Hepatocyte (in vitro differentiated cells): Measurements from ENCODE around the gene C11orf91. TPM values are rescaled to one million over a fixed set of nuclear protein-coding genes. Genes with fewer than 3 reads are reported as not detected.
"Not testable (repeated sequence)": the region's sequence is repeated elsewhere in the genome, so short reads cannot be mapped to it uniquely, and the experiment has no call there.

Experiments
- DNase-seq: peaks from one replicate; pipeline ENCODE4 v3.0.0-alpha.2; 2016; ENCODE audit warnings: low spot score
- H2AFZ ChIP-seq: fragments of 200-600 bp; sonication (generic); 2 replicates; pipeline ENCODE4 v1.6.0; 2016; ENCODE audit warnings: antibody characterized with exemption, mild to moderate bottlenecking
- H3K27ac ChIP-seq: fragments of 200-600 bp; sonication (generic); 2 replicates; pipeline ENCODE4 v1.5.1; 2016; ENCODE audit warnings: mild to moderate bottlenecking
- H3K27me3 ChIP-seq: fragments of 200-600 bp; sonication (generic); 2 replicates; pipeline ENCODE4 v1.6.1; 2016
- H3K36me3 ChIP-seq: fragments of 200-600 bp; sonication (generic); replicated peaks from 2 replicates; pipeline ENCODE4 v1.5.1; 2016; ENCODE audit warnings: low read depth; ENCODE audit not compliant: insufficient read depth
- H3K4me1 ChIP-seq: fragments of 200-600 bp; sonication (generic); 2 replicates; pipeline ENCODE4 v1.5.1; 2016; ENCODE audit warnings: mild to moderate bottlenecking, moderate library complexity; ENCODE audit not compliant: insufficient read depth
- H3K4me2 ChIP-seq: fragments of 200-600 bp; sonication (generic); 2 replicates; pipeline ENCODE4 v1.6.0; 2016
- H3K4me3 ChIP-seq: fragments of 200-600 bp; sonication (generic); 2 replicates; pipeline ENCODE4 v1.5.1; 2016; ENCODE audit warnings: mild to moderate bottlenecking
- H3K79me2 ChIP-seq: fragments of 200-600 bp; sonication (generic); 2 replicates; pipeline ENCODE4 v1.6.0; 2017; ENCODE audit warnings: mild to moderate bottlenecking
- H3K9me2 ChIP-seq: fragments of 200-600 bp; sonication (generic); replicated peaks from 2 replicates; pipeline ENCODE4 v1.6.0; 2017; ENCODE audit warnings: mild to moderate bottlenecking; ENCODE audit not compliant: insufficient read depth
- H3K9me3 ChIP-seq: fragments of 200-600 bp; sonication (generic); 2 replicates; pipeline ENCODE4 v1.5.1; 2016; ENCODE audit warnings: low read depth, mild to moderate bottlenecking
- H4K20me1 ChIP-seq: fragments of 200-600 bp; sonication (generic); 2 replicates; pipeline ENCODE4 v1.6.0; 2016; ENCODE audit warnings: mild to moderate bottlenecking; ENCODE audit not compliant: insufficient read depth, poor library complexity, severe bottlenecking
- CTCF ChIP-seq: fragments of 200-600 bp; sonication (generic); IDR thresholded peaks from 2 replicates; pipeline ENCODE4 v1.5.1; 2016; ENCODE audit warnings: antibody characterized with exemption, mild to moderate bottlenecking; ENCODE audit not compliant: poor library complexity
- EZH2 ChIP-seq: fragments of 200-600 bp; sonication (generic); IDR thresholded peaks from 2 replicates; pipeline ENCODE4 v1.6.1; 2016; ENCODE audit warnings: antibody characterized with exemption, mild to moderate bottlenecking, borderline replicate concordance
- EZH2phosphoT487 ChIP-seq: fragments of 200-600 bp; sonication (generic); IDR thresholded peaks from one replicate; pipeline ENCODE4 v1.6.1; 2018; ENCODE audit warnings: antibody characterized with exemption, mild to moderate bottlenecking, low read depth, moderate library complexity; ENCODE audit not compliant: unreplicated experiment, severe bottlenecking
- WGBS: methylation state at CpG from one replicate; pipeline ENCODE4 v1.1.6; 2016; ENCODE audit warnings: low lambda C conversion rate; ENCODE audit errors: missing lambda C conversion rate; 5-methylcytosine and 5-hydroxymethylcytosine counted together
- polyA plus RNA-seq: library from polyadenylated mRNA; unstranded; fragments of >200 nt; fragmentation: Nextera tagmentation; extraction: Ambion mirVana; gene quantifications from 2 replicates; pipeline ENCODE4 v1.2.1, GENCODE V29; 2016
- total RNA-seq: library from RNA; depleted of rRNA; stranded (reverse); fragments of >200 nt; gene quantifications from 2 replicates; pipeline ENCODE4 v1.2.3, GENCODE V29; 2014

The C11orf91 gene
- total and polyA plus RNA-seq, 2 experiments from 2014 or later: not detected

GRCh38 chr11:33665350-33666106 lies 35.1 kb downstream of the C11orf91 start:
- H3K79me2 ChIP-seq: no peaks in the 10 kb centered on the region
- no peak overlapping the region for H2AFZ ChIP-seq
- no peaks in the 10 kb centered on the region for H3K27me3 ChIP-seq
- no peaks in the 10 kb centered on the region for H3K9me2 ChIP-seq
- no peak overlapping the region for H3K4me3 ChIP-seq
- no peaks in the 10 kb centered on the region for H3K36me3 ChIP-seq
- H3K4me2 ChIP-seq: no peak overlapping the region
- H4K20me1 ChIP-seq: no peaks in the 10 kb centered on the region
- no peak overlapping the region for H3K27ac ChIP-seq
- no peak for DNase-seq
- no peaks in the 10 kb centered on the region for H3K9me3 ChIP-seq
- 87% methylated on average over 6 of the region's 6 CpGs for WGBS
- H3K4me1 ChIP-seq: no peaks in the 10 kb centered on the region
- TF ChIP-seq CTCF (no peak), EZH2phosphoT487 (no peak), EZH2 (no peak)

GRCh38 chr11:33664827-33665226 lies 35.8 kb downstream of the C11orf91 start:
- WGBS: 83% methylated on average over 4 of the region's 4 CpGs
- no peak overlapping the region for H3K4me3 ChIP-seq
- no peak for DNase-seq
- H4K20me1 ChIP-seq: no peaks in the 10 kb centered on the region
- no peaks in the 10 kb centered on the region for H3K4me1 ChIP-seq
- H3K4me2 ChIP-seq: no peak overlapping the region
- H2AFZ ChIP-seq: no peak overlapping the region
- H3K9me3 ChIP-seq: no peaks in the 10 kb centered on the region
- no peaks in the 10 kb centered on the region for H3K36me3 ChIP-seq
- H3K79me2 ChIP-seq: no peaks in the 10 kb centered on the region
- TF ChIP-seq CTCF (no peak), EZH2 (no peak), EZH2phosphoT487 (no peak)
- no peaks in the 10 kb centered on the region for H3K9me2 ChIP-seq
- H3K27ac ChIP-seq: no peak overlapping the region
- no peaks in the 10 kb centered on the region for H3K27me3 ChIP-seq

GRCh38 chr11:33664166-33664565 lies 36.5 kb downstream of the C11orf91 start:
- Histone ChIP-seq H3K4me1 (no peaks in the 10 kb centered on the region), H3K4me3 (no peak overlapping the region), H4K20me1 (no peaks in the 10 kb centered on the region), H3K27ac (no peak overlapping the region), H3K36me3 (no peaks in the 10 kb centered on the region), H3K79me2 (no peaks in the 10 kb centered on the region), H3K9me2 (no peaks in the 10 kb centered on the region), H3K9me3 (no peaks in the 10 kb centered on the region), H3K27me3 (no peaks in the 10 kb centered on the region), H2AFZ (no peak overlapping the region), H3K4me2 (no peak overlapping the region)
- TF ChIP-seq EZH2: no peak
- no peak for TF ChIP-seq CTCF
- no peak for TF ChIP-seq EZH2phosphoT487
- 96% methylated on average over 6 of the region's 6 CpGs for WGBS
- no peak for DNase-seq

GRCh38 chr11:33663121-33663520 lies 37.5 kb downstream of the C11orf91 start:
- H3K4me3 ChIP-seq: no peak overlapping the region
- no peaks in the 10 kb centered on the region for H3K9me3 ChIP-seq
- H2AFZ ChIP-seq: no peak overlapping the region
- H3K4me2 ChIP-seq: no peak overlapping the region
- H3K27ac ChIP-seq: no peak overlapping the region
- no peaks in the 10 kb centered on the region for H3K9me2 ChIP-seq
- H4K20me1 ChIP-seq: no peaks in the 10 kb centered on the region
- TF ChIP-seq EZH2: no peak
- TF ChIP-seq CTCF: no peak
- TF ChIP-seq EZH2phosphoT487: no peak
- no peaks in the 10 kb centered on the region for H3K36me3 ChIP-seq
- no peaks in the 10 kb centered on the region for H3K27me3 ChIP-seq
- no peaks in the 10 kb centered on the region for H3K4me1 ChIP-seq
- H3K79me2 ChIP-seq: no peaks in the 10 kb centered on the region
- no peak for DNase-seq

- not testable (repeated sequence) for H3K9me3 ChIP-seq, H3K4me2 ChIP-seq, H3K36me3 ChIP-seq, H3K27me3 ChIP-seq, H3K27ac ChIP-seq, H4K20me1 ChIP-seq, H3K79me2 ChIP-seq, H3K9me2 ChIP-seq, DNase-seq, H3K4me3 ChIP-seq, H2AFZ ChIP-seq, H3K4me1 ChIP-seq
- WGBS: 92% methylated on average over 7 of the region's 7 CpGs
Measured at GRCh38 chr11:33661526-33661925, 39.1 kb downstream of the C11orf91 start.
